T follicular helper cell (primary cell): Measurements from ENCODE around the gene PARN.
"Not testable (repeated sequence)": the region's sequence is repeated elsewhere in the genome, so short reads cannot be mapped to it uniquely, and the experiment has no call there.

Source experiments
- DNase-seq: peaks from one replicate; pipeline ENCODE4 v3.0.0-alpha.2; 2020; ENCODE audit warnings: low read depth

PARN gene

DNA sequence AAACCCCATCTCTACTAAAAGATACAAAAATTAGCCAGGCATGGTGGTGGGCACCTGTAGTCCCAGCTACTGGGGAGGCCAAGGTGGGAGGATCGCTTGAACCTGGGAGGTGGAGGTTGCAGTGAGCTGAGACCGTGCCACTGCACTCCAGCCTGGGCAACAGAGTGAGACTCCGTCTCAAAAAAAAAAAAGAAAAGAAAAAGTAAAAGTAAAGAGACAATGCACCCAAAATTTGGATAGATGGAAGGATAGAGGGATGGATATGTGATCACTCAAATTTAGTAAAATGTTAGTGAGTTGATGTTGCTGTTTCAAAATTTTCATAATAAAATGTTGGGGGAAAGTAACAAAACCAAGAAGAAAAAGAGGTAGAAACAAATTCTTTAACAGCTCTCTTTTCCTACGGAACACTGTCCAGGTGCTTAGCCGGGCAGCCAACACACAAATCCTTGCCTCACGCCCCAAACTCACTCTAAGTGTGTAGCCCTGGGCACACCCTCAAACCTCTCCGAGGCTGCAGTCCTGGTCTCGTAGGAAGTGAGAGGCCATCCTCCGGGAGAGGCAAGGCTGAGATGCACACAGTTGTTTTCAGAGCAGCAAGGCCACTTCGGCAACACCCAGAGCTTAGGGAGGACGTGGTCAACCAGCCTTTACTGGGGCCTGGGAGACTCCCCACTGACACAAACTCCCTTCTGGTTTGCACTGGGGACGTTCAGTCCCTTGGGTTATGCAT, 228.9 kb downstream of the PARN start:
- DNase-seq = not testable (repeated sequence)

- no peak for DNase-seq
These were observed 229.6 kb downstream of the PARN start for GRCh38 chr16:14400285-14400977.

- DNase-seq = no peak
These were observed 230.4 kb downstream of the PARN start for GRCh38 chr16:14399378-14400284.

DNA sequence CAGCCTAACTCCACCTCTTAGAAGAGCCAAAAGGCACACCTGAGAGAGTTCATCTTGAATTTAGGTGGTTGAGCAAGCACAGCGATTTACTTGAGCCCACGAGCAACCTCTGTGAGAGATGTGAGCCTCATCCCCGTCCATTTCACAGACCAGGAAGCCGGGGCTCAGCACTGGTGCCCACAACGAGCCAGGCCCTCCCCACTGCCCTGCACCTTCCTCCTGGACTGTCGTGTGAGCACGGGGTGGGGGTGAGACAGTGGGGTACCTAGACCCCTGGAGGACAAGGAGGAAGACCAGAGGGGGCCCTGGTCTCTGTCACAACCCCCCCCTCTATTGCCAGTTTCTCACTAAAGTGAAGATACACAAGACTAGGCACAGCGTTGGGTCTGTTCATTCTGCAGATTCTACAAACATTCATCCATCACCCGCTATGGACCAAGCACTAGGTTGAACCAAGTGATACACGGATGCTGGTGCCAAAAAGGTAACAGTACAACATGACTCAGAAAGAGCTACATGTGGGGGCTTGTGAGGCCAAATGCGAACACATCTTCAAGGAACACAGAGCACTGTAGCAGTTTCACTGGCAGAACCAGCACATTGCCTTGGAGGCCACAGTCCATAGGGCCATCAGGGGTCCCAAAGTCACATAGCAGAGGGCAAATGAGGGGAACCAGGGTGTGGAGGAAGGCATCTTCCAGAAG, 231.9 kb downstream of the PARN start:
- DNase-seq = no peak

- DNase-seq = not testable (repeated sequence)
These were observed 234.3 kb downstream of the PARN start for GRCh38 chr16:14395710-14396304.

DNA sequence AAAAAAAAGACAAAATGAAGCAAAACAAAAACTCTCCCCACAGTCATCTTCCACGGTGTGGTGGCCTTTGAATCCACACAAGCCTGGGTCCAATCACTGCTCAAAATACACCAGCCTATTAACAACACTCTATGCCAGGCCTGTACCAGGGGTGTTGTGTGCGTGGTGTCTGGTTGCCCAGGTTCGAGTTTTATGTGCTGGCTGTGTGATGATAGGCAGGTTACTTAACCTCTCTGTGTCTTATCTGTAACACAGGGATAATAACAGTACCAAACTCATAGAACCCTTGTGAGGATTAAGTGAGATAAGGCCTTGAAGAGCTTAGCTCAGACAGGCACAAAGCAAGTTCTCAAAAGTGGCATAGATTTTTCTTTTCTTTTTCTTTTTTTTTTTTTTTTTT, 235.2 kb downstream of the PARN start:
- DNase-seq = no peak

DNA sequence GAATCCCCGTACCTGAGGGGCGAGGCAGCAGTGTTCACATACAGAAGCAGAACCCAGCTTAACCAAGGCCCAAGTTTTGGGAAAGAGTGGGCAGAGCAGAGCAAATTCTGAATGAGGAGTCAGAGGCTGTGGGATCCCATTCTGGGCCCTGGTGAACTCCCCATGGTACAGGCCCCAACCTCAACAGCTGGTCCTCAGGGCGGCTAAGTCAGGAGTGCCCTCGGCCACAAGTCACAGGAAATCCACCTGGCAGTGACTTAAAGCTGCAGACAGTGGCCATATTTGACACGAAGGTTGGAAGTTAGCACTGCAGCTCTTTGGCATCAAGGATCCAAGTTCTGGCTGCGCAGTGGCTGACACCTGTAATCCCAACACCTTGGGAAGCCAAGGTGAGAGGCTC, 237.1 kb downstream of the PARN start:
- no peak for DNase-seq

DNA sequence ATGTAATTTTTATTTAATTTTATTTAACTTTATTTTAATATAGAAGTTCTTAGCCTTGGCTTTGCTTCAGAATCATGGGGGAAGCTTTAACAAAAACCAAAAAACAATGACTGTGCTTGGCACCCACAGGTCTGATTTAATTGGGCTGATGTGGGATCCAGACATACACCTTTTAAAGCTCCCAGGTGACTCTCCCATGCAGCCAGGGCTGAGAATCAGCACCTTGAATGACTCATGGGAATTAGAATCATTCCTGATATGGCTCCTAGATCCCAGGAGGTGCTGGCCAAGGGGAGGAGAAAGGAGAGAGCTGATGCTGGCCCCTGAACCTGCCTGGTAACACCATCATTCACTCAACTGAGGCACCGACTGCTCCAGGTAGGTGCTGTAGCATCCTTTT, 240.7 kb downstream of the PARN start:
- no peak for DNase-seq

GRCh38 chr16:14388243-14388642, 241.8 kb downstream of the PARN start:
- no peak for DNase-seq

GRCh38 chr16:14386115-14386514, 243.9 kb downstream of the PARN start:
- DNase-seq = no peak
